GM19043 (cell line): Measurements from ENCODE around the gene SRSF10.
"Not testable (repeated sequence)": the region's sequence is repeated elsewhere in the genome, so short reads cannot be mapped to it uniquely, and the experiment has no call there.

Experiments used
- ATAC-seq: cut with Tn5 transposase; IDR thresholded peaks from one replicate; pipeline ENCODE4 v1.9.1; 2021; ENCODE audit warnings: low read depth; ENCODE audit not compliant: unreplicated experiment

Gene SRSF10

DNA sequence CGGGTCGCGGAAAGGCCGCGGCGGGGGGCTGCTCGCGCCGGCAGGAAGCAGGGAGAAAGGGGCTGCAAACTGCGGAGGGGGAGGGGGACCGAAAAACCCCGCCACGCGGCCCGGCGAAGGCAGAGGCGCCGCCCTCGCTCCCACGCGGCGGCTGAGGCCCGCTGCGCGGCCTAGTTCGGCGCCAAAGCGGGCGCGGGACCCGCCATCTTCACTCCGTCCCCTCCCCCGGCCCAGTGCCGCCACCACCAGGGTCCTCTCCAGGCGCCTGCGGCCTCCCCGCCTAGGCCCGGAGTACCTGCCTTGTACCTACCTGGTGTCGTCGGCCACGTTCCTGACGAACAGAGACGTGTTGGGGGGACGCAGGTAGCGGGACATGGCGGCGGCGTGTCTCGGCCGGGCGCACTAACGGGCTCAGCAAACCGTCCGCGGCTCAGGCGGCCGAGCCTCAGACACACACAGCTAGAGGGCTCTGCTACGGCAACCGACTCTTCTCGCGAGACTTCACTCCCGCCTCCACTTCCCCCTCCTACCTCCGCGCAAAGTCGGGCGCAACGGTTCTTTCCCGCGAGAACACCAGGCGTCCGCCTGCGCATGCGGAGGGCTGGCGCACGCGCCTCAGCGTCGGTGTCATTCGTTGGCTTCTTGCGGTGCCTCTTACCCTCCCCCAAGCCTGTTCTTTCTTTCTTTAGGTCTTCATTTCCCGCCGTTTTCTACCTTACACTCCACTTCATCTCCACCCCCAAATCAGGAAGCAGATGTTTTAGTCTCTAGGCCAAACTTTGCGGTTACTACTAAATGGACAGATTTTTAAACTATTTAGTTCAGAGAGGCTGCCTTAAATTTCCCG lies at the start of gene SRSF10:
TSS of gene SRSF10 (minus strand) at position 447 of the 847 bp plus-strand sequence. CDS start at position 375, 72 bp downstream.
- ATAC-seq: peak; percentile 80

DNA sequence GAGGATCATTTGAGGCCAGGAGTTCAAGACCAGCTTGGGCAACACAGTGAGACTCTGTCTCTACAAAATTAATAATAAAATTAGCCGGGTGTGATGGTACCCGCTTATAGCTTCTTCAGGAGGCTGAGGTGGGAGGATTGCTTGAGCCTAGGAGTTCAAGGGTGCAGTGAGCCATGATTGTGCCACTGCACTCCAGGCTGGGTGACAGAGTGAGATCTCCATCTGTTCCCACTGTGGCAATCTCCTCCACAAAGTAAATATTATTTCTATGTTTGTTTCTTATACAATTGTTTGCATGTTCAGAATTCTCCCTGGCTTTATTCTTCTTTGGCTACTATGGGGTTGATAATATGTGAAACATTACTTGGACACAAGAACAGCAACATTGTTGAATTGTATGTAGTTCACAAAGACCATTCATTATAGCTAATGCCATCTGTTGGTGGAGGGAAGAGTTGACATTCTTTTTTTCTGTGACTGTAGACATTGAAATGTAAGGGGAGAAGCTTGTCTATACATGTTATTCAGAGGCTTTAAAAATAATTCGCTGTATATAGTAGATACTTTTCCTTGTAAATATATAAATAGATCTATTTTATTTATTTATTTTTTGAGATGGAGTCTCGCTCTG lies 47.8 kb upstream of the SRSF10 start:
- no peak for ATAC-seq

DNA sequence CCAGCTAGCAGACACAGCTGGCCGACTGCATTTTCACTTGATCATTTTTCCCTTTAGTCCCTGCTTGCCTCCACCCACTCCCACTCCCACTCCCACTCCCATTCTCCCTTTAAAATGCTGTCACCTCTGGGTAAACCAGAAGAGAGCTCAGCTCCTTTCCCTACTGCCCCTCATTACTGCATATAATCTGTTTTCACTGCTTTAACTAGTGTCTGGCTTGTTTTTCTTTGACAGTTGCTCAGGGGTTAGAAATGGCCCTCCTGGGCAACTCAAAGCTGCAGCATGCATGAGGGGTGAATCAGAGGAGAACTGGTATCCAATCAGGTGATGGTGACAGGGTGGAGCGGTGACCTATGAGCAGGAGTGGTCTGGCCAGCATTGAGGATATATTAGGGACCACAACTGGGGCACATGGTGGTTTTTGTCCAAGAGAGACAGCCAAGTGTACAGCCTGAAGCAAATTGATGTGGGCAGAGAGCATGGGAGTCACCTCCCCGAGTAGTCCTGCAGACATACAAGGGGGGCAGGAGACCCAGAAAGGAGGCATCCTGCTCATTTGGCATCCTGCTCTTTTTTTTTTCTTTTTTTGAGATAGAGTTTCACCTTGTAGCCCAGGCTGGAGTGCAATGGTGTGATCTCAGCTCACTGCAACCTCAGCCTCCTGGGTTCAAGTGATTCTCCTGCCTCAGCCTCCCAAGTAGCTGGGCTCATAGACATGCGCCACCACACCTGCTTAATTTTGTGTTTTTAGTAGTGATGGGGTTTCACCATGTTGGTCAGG lies 42.6 kb upstream of the SRSF10 start:
- no peak for ATAC-seq

DNA sequence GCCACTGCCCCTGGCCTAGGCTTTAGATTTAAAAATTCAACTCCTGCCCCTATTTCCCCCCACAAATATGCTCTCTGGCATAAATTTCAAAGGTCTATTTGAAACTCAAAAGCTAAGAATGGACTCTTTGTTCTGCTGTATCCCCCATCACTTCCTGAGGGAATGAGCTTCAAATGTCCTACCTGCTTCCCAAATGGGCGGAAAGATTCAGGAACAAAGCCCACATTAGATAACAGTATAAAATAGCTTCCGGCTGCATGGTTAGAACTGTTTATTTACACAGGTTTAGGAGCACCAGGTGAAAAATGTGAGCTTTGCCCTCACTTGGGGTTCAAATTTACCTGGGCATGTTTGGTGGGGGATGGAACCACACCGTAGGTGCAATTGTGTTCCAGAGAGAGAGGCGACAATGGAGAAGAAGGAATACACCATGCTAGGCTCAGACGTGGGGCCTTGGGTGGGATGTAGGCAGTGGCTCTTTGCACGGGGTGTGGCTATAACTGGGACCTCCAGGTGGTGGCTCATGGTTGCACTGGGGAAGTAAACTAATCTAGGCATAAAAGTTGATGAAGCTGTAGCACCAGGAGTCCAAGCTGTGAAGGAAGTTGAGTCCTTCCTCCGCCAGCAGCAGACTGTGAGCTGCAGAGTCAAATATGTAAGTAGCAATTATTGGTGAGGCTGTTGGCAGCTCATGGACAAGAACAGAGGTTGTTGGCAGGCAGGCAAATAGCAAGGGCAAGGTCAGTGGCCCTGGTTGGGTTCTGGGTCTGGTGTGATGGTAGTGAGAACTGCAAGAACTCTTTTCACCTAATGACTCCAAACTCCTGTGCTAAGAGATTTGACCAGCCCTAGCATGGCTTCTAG lies 41.5 kb upstream of the SRSF10 start:
- no peak for ATAC-seq

DNA sequence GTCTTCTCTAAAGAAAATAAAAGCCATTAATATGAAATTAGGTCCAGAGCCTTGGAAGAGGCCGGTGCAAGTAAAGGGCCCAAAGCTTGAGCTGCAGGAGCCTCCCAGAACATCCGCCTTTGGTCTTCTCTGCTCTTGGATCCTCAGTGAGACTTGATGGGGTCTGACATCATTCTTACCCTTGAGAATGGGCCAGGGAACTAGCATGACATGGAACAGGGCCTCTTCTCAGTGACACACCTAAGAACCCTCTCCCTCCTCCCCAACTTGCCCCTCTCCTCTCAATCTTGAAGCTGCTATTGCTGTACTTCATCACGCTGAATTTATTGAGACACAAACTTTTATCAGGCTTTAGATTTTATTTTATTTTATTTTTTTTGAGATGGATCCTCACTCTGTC lies 40.3 kb upstream of the SRSF10 start:
- ATAC-seq: no peak

DNA sequence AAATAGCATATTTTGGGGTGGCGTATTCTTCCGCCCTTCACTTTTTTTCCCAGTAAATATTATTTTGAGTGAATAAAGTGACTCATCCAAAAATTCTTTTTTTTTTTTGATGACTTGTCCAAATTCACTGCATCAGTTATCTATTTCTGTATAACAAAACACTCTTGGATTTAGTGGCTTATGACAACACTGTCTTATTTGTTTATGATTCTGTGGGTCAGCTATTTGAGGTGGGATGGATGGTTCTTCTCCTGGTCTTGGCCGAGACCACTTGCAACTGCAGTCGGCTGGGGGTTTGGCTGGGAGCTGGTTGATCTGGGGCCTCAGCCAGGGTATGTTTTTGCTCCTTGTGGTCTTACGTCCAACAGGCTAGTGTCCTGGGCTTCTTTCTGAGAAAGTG lies 39.9 kb upstream of the SRSF10 start:
- ATAC-seq: no peak

DNA sequence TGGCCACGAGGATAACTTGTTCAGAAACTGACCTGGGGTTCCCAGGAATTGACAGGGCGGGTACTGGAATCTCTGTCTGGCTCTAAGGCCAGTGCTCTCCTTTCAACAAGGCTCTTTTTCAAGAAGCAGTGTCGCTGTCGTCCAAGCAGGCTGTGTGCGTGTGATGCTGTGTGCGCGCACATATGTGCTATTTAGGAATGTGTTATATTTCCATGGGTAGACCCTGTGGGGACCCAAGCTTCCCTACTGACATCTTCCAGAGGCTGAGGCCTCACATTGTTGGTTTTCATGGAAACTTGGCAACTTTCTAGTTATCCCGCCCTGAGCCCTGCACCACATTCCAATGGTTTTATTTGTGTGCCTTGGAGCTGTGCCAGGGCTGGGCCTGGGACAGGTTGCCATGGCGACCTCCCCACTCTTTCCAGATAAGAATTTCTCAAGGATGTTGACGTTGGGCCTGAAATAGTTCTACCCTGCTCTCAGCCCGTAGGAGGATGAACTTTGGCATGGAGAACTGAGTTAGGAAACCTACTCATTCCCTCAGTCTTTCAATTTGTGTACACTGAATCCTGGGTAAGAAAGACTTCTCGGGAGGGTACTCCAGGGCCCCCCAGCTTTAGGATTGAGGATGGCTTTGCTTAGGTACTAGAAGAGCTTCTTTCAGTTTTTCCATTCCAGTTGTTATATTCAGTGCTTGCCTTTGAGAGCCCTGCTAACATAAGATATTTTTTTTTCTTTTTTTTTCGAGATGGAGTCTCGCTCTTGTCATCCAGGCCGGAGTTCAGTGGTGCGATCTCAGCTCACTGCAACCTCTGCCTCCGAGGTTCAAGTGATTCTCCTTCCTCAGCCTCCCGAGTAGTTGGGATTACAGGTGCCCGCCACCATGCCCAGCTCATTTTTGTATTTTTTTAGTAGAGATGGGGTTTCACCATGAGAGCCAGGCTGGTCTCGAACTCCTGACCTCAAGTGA lies 38.8 kb upstream of the SRSF10 start:
- ATAC-seq: no peak

DNA sequence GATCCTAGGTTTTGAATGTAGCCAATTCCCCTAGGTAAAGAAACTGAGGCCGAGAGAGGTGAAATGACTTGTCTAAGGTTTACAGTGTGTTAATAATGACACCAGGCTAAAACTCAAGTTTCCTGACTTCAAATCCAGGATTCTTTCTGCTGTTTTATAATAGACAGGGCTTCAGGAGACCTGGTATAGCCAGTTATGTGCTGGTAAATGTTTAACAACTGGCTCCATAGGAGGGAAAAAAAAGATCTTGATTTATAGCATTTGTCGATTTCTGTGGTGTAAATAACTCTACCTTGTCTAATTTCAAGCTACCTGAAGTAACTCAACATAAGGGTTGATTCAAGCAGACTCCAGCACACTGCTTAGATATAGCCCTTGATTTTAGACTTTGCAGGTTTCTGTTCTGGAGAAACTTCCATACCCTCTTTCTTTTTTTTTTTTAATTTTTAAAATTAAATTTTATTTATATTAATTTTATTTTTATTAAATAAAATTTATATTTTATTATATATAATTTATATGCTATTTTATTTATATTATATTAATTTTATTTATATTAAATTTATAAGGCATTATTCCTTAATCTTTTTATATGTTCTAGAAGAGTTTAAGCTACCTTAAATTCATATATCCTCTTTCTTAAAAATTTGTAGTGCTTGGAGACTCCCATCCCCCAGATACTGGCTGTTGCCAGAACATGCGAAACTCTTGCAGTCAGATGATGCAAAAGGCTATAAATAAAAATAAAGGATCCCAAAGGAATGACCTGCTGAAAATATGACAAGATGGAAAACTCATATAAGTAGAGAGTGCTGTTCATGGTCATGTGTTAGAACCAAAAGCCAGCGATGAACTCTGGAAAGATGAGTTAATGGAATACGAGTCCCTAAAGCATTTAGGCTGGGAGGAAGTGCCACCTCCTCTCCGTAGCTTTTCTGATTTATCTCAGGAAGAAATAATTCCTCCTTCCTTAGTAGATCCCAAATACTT lies 35.4 kb upstream of the SRSF10 start:
- no peak for ATAC-seq

DNA sequence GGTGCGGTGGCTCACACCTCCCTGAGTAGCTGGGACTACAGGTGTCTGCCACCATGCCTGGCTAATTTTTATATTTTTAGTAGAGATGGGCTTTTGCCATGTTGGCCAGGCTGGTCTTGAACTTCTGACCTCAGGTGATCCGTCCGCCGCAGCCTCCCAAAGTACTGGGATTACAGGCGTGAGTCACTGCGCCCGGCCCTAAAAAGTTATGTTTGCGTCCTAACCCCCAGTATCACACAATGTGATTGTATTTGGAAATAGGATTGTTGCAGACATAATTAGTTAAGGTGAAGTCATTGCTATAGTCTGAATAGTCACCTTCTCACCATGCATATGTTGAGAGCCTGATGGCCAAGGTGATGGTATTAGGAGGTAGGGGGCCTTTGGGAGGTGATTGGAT lies 32.8 kb upstream of the SRSF10 start:
- not testable (repeated sequence) for ATAC-seq

DNA sequence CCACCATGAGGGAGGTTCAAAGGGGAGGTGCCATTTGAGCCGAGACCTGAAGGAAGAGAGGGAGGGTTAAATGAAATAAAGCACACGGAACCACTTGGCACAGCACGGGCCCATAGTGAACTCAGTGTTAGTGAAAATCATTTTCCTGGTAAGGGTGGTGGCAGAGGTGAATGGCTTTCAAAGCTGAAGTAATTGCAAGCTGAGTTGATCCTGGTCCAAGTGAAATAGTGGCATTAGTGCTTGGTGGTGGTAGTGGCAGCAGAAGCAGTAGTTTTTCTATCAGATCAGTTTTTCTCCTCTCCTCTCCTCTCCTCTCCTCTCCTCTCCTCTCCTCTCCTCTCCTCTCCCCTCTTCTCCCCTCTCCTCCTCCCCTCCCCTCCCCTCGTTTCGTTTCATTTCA lies 30.5 kb upstream of the SRSF10 start:
- ATAC-seq: no peak

DNA sequence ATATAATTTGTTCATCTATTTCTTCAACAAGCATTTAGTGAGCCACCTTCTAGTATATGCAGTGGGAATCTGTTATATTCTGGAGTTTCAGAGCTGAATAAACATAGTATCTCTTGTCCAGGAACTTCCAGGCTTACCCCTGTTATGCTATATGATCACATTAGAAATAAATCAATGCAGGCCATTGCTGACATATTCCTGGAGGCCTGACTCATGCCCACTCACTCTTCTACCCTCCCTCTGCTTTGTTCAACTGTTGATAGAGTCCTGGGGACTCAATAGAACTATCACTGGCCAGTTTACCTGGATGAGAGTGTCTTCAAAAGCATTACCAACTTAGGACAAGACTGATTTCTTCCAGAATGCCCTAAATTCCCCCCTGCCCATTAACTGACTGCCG lies 29.3 kb upstream of the SRSF10 start:
- no peak for ATAC-seq

DNA sequence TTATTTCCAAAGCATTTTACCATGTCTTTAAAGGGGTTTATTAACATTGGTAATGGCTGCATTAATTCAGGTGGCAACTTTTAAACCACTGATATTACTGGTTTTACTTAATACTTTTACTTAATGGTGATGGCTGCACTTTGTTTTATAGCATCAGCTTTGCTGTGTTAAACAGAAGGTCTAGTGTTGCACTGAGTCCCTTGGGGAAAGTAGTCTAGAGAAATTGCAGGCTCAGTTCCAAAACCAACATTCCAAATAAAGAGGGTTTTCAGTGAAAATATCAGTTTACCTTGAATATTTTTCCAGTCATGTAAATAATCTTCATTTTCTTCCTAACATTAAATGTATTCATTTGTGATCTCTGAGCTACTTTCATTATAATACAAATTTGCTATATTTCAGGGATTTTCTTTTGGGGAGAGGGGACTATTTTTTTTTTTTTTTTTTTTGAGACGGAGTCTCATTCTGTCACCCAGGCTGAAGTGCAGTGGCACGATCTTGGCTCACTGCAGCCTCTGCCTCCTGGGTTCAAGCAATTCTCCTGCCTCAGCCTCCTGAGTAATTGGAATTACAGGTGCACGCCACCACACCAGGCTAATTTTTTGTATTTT lies 28.6 kb upstream of the SRSF10 start:
- ATAC-seq: not testable (repeated sequence)

DNA sequence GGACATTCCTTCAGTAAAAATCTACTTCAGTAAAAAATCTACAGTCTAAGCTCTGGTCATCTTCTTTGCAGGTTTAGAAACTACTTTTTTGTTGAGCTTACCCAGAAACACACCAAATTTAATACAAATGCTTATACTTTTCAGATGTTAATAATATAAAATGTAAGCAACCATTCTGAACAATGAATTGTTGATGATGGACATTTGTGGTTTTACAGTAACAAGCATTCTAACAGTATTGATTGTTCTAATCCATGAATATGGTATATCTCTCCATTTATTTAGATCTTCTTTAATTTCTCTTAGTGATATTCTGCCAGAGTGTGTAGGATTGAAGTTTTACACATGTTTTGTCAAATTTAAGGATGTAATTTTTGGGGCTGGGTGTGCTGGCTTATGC lies 27.0 kb upstream of the SRSF10 start:
- ATAC-seq: no peak

DNA sequence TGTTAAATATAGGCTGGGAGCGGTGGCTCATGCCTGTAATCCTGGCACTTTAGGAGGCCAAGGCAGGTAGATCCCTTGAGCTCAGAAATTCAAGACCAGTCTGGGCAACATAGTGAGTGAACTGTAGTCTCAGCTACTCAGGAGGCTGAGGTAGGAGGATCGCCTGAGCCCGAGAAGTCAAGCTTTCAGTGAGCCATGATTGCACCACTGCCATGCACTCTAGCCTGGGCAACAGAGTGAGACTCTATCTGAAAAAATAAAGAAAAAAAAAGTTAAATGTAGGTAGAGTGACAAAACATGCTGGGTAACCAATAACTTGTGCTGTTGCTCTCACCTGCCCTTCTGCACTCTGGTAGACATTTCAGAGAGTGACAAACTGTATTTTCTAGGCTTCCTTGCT lies 25.0 kb upstream of the SRSF10 start:
- no peak for ATAC-seq

DNA sequence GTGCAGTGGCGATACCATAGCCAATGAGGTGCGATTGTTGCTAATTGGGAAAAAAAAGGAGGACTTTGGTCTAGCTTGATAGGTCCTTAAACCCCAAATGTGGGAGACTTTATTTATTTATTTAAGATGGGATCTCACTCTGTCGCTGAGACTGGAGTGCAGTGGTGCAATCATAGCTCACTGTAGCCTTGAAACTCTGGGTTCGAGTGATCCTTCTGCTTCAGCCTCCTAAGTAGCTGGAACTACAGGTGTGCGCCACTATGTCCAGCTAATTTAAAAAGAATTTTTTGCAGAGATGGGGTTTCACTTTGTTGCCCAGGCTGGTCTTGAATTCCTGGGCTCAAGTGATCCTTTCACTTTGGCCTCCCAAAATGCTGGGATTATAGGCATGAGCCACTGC lies 24.0 kb upstream of the SRSF10 start:
- ATAC-seq: no peak

DNA sequence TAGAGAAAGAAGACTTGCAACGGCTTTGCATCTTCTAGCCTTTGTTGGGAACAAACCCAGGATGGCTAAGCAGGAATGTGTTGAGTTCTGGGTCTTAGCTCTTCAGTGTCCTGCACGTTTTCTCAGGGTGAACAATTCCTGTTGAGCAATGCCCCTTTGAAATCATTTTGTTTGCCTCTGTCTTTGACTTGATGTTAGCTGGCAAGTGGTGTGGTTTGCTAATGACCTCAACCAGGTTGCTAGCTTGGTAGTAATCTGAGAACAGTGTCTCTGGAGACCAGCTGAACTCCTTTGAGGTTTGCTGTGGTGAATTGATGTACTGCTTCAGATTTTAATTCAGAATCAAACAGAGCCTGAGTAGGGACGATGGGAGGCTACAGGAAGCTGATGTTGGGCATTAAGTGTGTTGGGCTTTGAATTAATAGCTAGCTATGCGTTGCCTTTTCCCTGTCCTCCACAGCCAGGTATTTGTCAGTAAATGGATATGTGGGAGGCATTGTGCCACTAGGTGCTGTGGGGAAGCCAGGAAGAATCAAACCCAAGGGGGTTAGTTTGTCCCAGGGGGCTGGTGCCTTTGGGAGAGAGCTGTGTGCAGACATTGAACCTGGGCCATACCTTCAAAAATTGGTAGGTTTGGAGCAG lies 23.3 kb upstream of the SRSF10 start:
- ATAC-seq: no peak

DNA sequence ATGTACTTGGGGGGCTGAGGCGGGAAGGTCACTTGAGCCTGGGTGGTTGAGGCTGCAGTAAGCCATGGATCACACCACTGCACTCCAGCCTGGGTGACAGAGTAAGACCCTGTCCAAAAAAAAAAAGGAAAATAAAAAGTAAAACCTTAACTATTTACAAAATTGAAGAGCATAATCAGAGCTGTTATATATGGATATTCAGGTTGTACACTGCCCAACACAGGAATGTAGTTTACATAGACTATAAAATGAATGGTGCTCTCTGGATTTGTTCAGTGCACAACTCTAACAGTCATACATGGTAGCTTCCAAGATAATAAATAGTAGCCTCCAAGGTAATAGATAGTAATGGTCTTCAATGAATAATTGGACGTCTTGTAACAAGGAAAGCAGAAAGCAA lies 22.6 kb upstream of the SRSF10 start:
- no peak for ATAC-seq
